Measurements from ENCODE around the gene LRMDA. TPM values are rescaled to one million over a fixed set of nuclear protein-coding genes. Genes with fewer than 3 reads are reported as not detected.

Gene LRMDA
- total and polyA plus RNA-seq, 2 of the 13 experiments (the other 11 are each of a cell fraction or from before 2014, with no cell fraction given) = 13.4 to 22.0 TPM

DNA sequence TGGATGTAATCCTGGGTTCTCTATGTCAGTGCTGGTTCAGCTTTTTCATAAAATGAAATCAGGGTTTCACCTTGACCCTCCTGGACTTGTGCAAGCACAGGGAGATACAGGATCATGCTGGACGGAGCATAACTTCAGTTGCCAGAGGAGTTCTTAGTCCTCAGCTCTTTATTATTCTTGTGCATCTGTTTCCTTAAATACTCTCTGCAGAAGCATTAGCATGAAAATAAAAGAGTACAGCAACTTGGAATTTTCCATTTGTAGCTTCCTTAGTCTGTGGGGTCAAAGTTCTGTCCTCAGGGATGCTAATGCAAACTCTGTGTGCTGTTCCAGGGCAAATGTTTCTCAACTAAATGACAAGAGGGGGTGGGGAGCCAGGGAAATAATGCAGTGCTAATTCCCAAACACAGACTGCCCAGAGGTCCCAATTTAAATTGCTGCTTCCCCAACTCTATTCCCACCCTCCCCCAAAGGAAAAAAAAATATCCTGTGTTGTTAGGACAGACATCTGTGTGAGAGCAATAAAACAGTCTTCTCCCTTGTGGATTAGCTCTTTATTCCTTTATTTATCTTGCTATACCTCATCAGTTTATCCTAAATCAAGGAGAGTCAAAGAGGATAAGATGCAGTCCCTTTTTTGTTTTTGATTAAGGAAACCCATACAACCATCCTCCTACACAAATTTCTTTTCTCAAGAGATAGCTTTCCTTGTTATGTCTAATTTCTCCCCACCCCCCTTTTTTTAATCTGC, 905.0 kb downstream of the LRMDA start (continued):
- TF ChIP-seq ZNF646 (CRISPR knock-in tag; IDR thresholded peaks at IDR 0.05) (no peak), TEAD3 (CRISPR knock-in tag; optimal IDR thresholded peaks at IDR 0.05; ENCODE audit: borderline replicate concordance) (no peak), ZBTB33 (CRISPR knock-in tag; IDR thresholded peaks at IDR 0.05) (no peak), ZBED4 (CRISPR knock-in tag; IDR thresholded peaks at IDR 0.05; ENCODE audit: borderline replicate concordance) (no peak), ZNF333 (CRISPR knock-in tag; IDR thresholded peaks at IDR 0.05; ENCODE audit: borderline replicate concordance) (no peak), MLXIP (CRISPR knock-in tag; IDR thresholded peaks at IDR 0.05; ENCODE audit: borderline replicate concordance) (no peak), ZBTB43 (CRISPR knock-in tag; conservative IDR thresholded peaks at IDR 0.05) (no peak)
- TF ChIP-seq, protein P1, sequence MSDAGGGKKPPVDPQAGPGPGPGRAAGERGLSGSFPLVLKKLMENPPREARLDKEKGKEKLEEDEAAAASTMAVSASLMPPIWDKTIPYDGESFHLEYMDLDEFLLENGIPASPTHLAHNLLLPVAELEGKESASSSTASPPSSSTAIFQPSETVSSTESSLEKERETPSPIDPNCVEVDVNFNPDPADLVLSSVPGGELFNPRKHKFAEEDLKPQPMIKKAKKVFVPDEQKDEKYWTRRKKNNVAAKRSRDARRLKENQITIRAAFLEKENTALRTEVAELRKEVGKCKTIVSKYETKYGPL (CRISPR knock-in tag; IDR thresholded peaks at IDR 0.05) = no peak

Data from HepG2 (cell line).